Prostate gland (tissue), 2 donors: ENCODE data around the gene VGLL3. TPM values are rescaled to one million over a fixed set of nuclear protein-coding genes. Genes with fewer than 3 reads are reported as not detected.
"Not testable (repeated sequence)": the region's sequence is repeated elsewhere in the genome, so short reads cannot be mapped to it uniquely, and the experiment has no call there.

Experiments
- DNase-seq: peaks from one replicate; pipeline ENCODE4 v3.0.0-alpha.2; 2019; ENCODE audit warnings: low spot score
- H3K27ac ChIP-seq, 2 donors: fragments of 200-600 bp; sonication (generic); 2 replicates each; pipeline ENCODE4 v1.5.1; 2017 to 2019
- H3K27me3 ChIP-seq: fragments of 200-600 bp; sonication (generic); replicated peaks from 2 replicates; pipeline ENCODE4 v1.5.1; 2019; ENCODE audit not compliant: insufficient read depth
- H3K36me3 ChIP-seq, 2 donors: fragments of 200-600 bp; sonication (generic); 1 replicate in 1 of 2; 2 replicates in 1 of 2; pipeline versions ENCODE4 v1.5.1 to v1.8.1; 2017 to 2019
- H3K4me1 ChIP-seq: fragments of 200-600 bp; sonication (generic); replicated peaks from 2 replicates; pipeline ENCODE4 v1.5.1; 2019
- H3K4me3 ChIP-seq, 2 donors: fragments of 200-600 bp; sonication (generic); 2 replicates each; pipeline ENCODE4 v1.5.1; 2017 to 2019
- H3K9me3 ChIP-seq: fragments of 200-600 bp; sonication (generic); 2 replicates; pipeline ENCODE4 v1.5.1; 2017
- CTCF ChIP-seq, 4 experiments: fragments of 200-600 bp in 2 of 4; fragments of 450-650 bp in 2 of 4; sonication (generic) in 2 of 4; IDR thresholded peaks; 1 replicate in 3 of 4; 2 replicates in 1 of 4; pipeline ENCODE4 v1.5.1; 2016 to 2019; ENCODE audit warnings: antibody characterized with exemption in 4 of 4, mild to moderate bottlenecking in 2 of 4, moderate library complexity in 2 of 4
- POLR2A ChIP-seq: fragments of 450-650 bp; IDR thresholded peaks from one replicate; pipeline ENCODE4 v1.6.1; 2016; ENCODE audit warnings: antibody characterized with exemption, mild to moderate bottlenecking
- POLR2AphosphoS5 ChIP-seq: sonication (generic); formaldehyde crosslinking; IDR thresholded peaks from one replicate; pipeline ENCODE4 v1.6.1; 2017; ENCODE audit warnings: antibody characterized with exemption
- WGBS: methylation state at CpG from one replicate; pipeline ENCODE4 v1.1.5; 2018; 5-methylcytosine and 5-hydroxymethylcytosine counted together
- intact Hi-C: fragments of 100-400 bp; cut with DNase I; formaldehyde crosslinking; loops from one replicate; pipeline ENCODE4 v1.14.2; 2022
- total RNA-seq, 2 donors: library from RNA; depleted of rRNA; stranded (reverse); fragments of >200 nt; gene quantifications; one replicate each; pipeline ENCODE4 v1.1.0, GENCODE V29; 2016

The VGLL3 gene
- total RNA-seq, 2 donors from 2014 or later: 44.4 to 55.5 TPM

- Histone ChIP-seq H3K9me3 (no peaks in the 10 kb centered on the region), H3K4me1 (no peaks in the 10 kb centered on the region), H3K27ac (no peak overlapping the region), H3K4me3 (no peak overlapping the region), H3K27me3 (no peaks in the 10 kb centered on the region), H3K36me3 (no peaks in the 10 kb centered on the region)
- TF ChIP-seq CTCF (IDR thresholded peaks at IDR 0.05): no peak
- TF ChIP-seq POLR2A: no peak
- TF ChIP-seq POLR2AphosphoS5: no peak
- WGBS: 56% methylated on average over 3 of the region's 3 CpGs
- intact Hi-C loops: no loop called here
- no peak for DNase-seq
These were observed 35.0 kb upstream of the VGLL3 start for GRCh38 chr3:87025661-87026645.

- H3K36me3 ChIP-seq, H3K9me3 ChIP-seq, H3K27ac ChIP-seq, H3K27me3 ChIP-seq, H3K4me1 ChIP-seq, intact Hi-C loops, DNase-seq, H3K4me3 ChIP-seq: not testable (repeated sequence)
- 60% methylated on average over 6 of the region's 6 CpGs for WGBS
These were observed 26.4 kb upstream of the VGLL3 start for GRCh38 chr3:87017370-87017769.

GRCh38 chr3:87009271-87009670 is 18.3 kb upstream of the VGLL3 start:
- H3K27ac ChIP-seq: no peak overlapping the region
- 40% methylated on average over 2 of the region's 2 CpGs for WGBS
- no peak overlapping the region for H3K4me3 ChIP-seq
- TF ChIP-seq CTCF (IDR thresholded peaks at IDR 0.05): no peak
- TF ChIP-seq POLR2A: no peak
- no peak for TF ChIP-seq POLR2AphosphoS5
- DNase-seq: no peak
- no peaks in the 10 kb centered on the region for H3K4me1 ChIP-seq
- intact Hi-C loops: no loop called here
- no peaks in the 10 kb centered on the region for H3K9me3 ChIP-seq
- H3K27me3 ChIP-seq: no peaks in the 10 kb centered on the region
- H3K36me3 ChIP-seq: no peaks in the 10 kb centered on the region

- Histone ChIP-seq H3K9me3 (no peaks in the 10 kb centered on the region), H3K4me3 (no peak overlapping the region), H3K27ac (no peak overlapping the region), H3K27me3 (no peaks in the 10 kb centered on the region), H3K4me1 (no peaks in the 10 kb centered on the region), H3K36me3 (no peaks in the 10 kb centered on the region)
- intact Hi-C loops: no loop called here
- DNase-seq: no peak
- TF ChIP-seq CTCF (IDR thresholded peaks at IDR 0.05): peak in 1 of 4 experiments; percentile 56
- TF ChIP-seq POLR2A: no peak
- WGBS: 59% methylated on average over 4 of the region's 4 CpGs
These were observed 16.0 kb upstream of the VGLL3 start for GRCh38 chr3:87006844-87007439.

GRCh38 chr3:87004883-87005282 is 13.9 kb upstream of the VGLL3 start:
- Histone ChIP-seq H3K4me3 (no peak overlapping the region), H3K27me3 (no peaks in the 10 kb centered on the region), H3K9me3 (no peaks in the 10 kb centered on the region), H3K36me3 (no peaks in the 10 kb centered on the region), H3K4me1 (no peaks in the 10 kb centered on the region), H3K27ac (no peak overlapping the region)
- DNase-seq: no peak
- intact Hi-C loops: no loop called here
- WGBS: 46% methylated on average over 2 of the region's 2 CpGs
- TF ChIP-seq POLR2AphosphoS5: no peak
- TF ChIP-seq CTCF (IDR thresholded peaks at IDR 0.05): no peak
- TF ChIP-seq POLR2A: no peak
